GM18498 (cell line): ENCODE data around the gene GRIN2A.

Experiments used
- ATAC-seq: cut with Tn5 transposase; IDR thresholded peaks from one replicate; pipeline ENCODE4 v1.9.1; 2021; ENCODE audit warnings: mild to moderate bottlenecking, moderate library complexity; ENCODE audit not compliant: unreplicated experiment

Gene GRIN2A

GRCh38 chr16:9706217-9706836, 475.9 kb downstream of the GRIN2A start:
- no peak for ATAC-seq

- ATAC-seq, result no peak
Measured at GRCh38 chr16:9703731-9704130, 478.5 kb downstream of the GRIN2A start.
